ENCODE results near the gene PIGX. TPM values are rescaled to one million over a fixed set of nuclear protein-coding genes. Genes with fewer than 3 reads are reported as not detected.
"Not testable (repeated sequence)": the region's sequence is repeated elsewhere in the genome, so short reads cannot be mapped to it uniquely, and the experiment has no call there.

Gene PIGX
- polyA plus RNA-seq, 1 donor from 2014 or later: 116 TPM

- H2AFZ ChIP-seq (ENCODE audit: low read depth, low read length): no peak overlapping the region
- H3K9ac ChIP-seq (ENCODE audit: low read length): no peak overlapping the region
- no peaks in the 10 kb centered on the region for H3K9me2 ChIP-seq (ENCODE audit: insufficient read depth, low read length)
- no peaks in the 10 kb centered on the region for H3K36me3 ChIP-seq (ENCODE audit: insufficient read depth, low read length)
- no peak overlapping the region for H3K4me2 ChIP-seq (ENCODE audit: low read length)
- H3K27me3 ChIP-seq (ENCODE audit: insufficient read depth, low read depth, low read length): no peaks in the 10 kb centered on the region
- H3K27ac ChIP-seq (ENCODE audit: low read length): no peak overlapping the region
- H4K20me1 ChIP-seq (ENCODE audit: insufficient read depth): no peaks in the 10 kb centered on the region
- no peak overlapping the region for H3K4me3 ChIP-seq (ENCODE audit: low read length)
- H3K79me2 ChIP-seq (replicated peaks; ENCODE audit: insufficient read depth, low read length): no peaks in the 10 kb centered on the region
- H3K9me3 ChIP-seq (ENCODE audit: low read length): no peaks in the 10 kb centered on the region
- peaks cover 5% of the 10 kb centered on the region for H3F3A ChIP-seq (ENCODE audit: insufficient read depth, low read length, poor library complexity, severe bottlenecking)
- TF ChIP-seq, protein P1, sequence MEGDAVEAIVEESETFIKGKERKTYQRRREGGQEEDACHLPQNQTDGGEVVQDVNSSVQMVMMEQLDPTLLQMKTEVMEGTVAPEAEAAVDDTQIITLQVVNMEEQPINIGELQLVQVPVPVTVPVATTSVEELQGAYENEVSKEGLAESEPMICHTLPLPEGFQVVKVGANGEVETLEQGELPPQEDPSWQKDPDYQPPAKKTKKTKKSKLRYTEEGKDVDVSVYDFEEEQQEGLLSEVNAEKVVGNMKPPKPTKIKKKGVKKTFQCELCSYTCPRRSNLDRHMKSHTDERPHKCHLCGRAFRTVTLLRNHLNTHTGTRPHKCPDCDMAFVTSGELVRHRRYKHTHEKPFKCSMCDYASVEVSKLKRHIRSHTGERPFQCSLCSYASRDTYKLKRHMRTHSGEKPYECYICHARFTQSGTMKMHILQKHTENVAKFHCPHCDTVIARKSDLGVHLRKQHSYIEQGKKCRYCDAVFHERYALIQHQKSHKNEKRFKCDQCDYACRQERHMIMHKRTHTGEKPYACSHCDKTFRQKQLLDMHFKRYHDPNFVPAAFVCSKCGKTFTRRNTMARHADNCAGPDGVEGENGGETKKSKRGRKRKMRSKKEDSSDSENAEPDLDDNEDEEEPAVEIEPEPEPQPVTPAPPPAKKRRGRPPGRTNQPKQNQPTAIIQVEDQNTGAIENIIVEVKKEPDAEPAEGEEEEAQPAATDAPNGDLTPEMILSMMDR (IDR thresholded peaks at IDR 0.05; ENCODE audit: poor library complexity, severe bottlenecking): no peak
- TF ChIP-seq EZH2 (IDR thresholded peaks at IDR 0.05; ENCODE audit: borderline replicate concordance, insufficient read depth, low read length, poor library complexity, severe bottlenecking) (no peak), TAF1 (IDR thresholded peaks at IDR 0.05; ENCODE audit: low read depth) (no peak), SMC3 (conservative IDR thresholded peaks at IDR 0.05; ENCODE audit: poor library complexity) (no peak), POLR2AphosphoS5 (IDR thresholded peaks at IDR 0.05) (no peak), REST (IDR thresholded peaks at IDR 0.05; ENCODE audit: borderline replicate concordance) (no peak), EP300 (conservative IDR thresholded peaks at IDR 0.05; ENCODE audit: poor library complexity, severe bottlenecking) (no peak), RAD21 (conservative IDR thresholded peaks at IDR 0.05) (no peak), MXI1 (conservative IDR thresholded peaks at IDR 0.05; ENCODE audit: poor library complexity, severe bottlenecking) (no peak)
Observed at GRCh38 chr3:196708467-196708866, 3.7 kb upstream of the PIGX start.

DNA sequence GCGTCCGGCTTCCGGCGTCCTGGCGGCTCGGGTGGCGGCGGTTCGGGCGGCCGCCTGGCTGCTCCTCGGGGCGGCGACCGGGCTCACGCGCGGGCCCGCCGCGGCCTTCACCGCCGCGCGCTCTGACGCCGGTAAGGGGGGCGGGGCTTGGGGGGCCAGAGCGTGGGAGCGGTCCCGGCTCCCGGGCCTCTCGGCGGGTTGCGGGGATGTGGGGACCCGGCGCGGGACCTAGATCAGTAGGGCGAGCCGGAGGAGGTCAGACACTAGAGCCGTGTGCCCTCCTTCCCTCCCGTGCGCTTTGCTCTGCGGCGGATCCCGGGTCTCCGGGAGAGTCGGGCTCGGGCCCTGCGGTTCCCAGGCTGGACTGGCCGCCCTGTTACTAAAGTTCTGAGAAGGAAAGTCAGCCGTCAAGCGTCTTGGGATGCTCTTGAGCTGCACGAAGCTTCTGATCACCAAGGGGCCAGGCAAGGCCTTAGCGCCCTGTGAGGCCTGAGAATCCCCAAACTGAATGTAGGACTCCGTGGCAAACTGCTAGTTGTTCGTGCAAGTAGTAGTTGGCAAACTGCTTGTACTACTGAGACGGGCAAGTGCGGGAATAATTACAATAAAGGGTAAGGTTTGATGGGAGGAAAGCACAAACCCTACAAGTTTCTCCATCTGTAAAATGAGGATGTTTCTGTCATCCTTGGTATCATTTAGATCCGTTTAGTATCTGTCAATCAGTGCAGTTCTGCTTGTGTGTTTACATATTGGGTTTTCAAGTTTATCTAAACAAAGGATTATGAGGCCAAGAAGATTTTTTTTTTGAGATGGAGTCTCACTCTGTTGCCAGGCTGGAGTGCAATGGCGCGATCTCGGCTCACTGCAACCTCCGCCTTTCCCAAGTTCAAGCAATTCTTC, 587 bp downstream of the PIGX start:
- Histone ChIP-seq H3K9me2 (ENCODE audit: insufficient read depth, low read length) (no peaks in the 10 kb centered on the region), H3K27me3 (ENCODE audit: insufficient read depth, low read depth, low read length) (no peaks in the 10 kb centered on the region), H3K36me3 (ENCODE audit: insufficient read depth, low read length) (no peaks in the 10 kb centered on the region), H4K20me1 (ENCODE audit: insufficient read depth) (no peaks in the 10 kb centered on the region), H3K4me3 (ENCODE audit: low read length) (peak overlapping the region; percentile 95), H3F3A (ENCODE audit: insufficient read depth, low read length, poor library complexity, severe bottlenecking) (peaks cover 5% of the 10 kb centered on the region), H3K9ac (ENCODE audit: low read length) (peak overlapping the region; percentile 88), H3K4me2 (ENCODE audit: low read length) (peak overlapping the region; percentile 84), H3K9me3 (ENCODE audit: low read length) (no peaks in the 10 kb centered on the region), H2AFZ (ENCODE audit: low read depth, low read length) (peak overlapping the region; percentile 63), H3K79me2 (replicated peaks; ENCODE audit: insufficient read depth, low read length) (peaks cover 4% of the 10 kb centered on the region), H3K27ac (ENCODE audit: low read length) (peak overlapping the region; percentile 88)
- TF ChIP-seq MXI1 (conservative IDR thresholded peaks at IDR 0.05; ENCODE audit: poor library complexity, severe bottlenecking) (peak; percentile 2), REST (IDR thresholded peaks at IDR 0.05; ENCODE audit: borderline replicate concordance) (peak; percentile 8), EP300 (conservative IDR thresholded peaks at IDR 0.05; ENCODE audit: poor library complexity, severe bottlenecking) (no peak)

GRCh38 chr3:196717162-196717561, 5.0 kb downstream of the PIGX start:
- not testable (repeated sequence) for H3K36me3 ChIP-seq (ENCODE audit: insufficient read depth, low read length); H3K9me3 ChIP-seq (ENCODE audit: low read length); H3F3A ChIP-seq (ENCODE audit: insufficient read depth, low read length, poor library complexity, severe bottlenecking); H3K27me3 ChIP-seq (ENCODE audit: insufficient read depth, low read depth, low read length); H3K4me2 ChIP-seq (ENCODE audit: low read length); H3K27ac ChIP-seq (ENCODE audit: low read length); H3K4me3 ChIP-seq (ENCODE audit: low read length); H3K79me2 ChIP-seq (replicated peaks; ENCODE audit: insufficient read depth, low read length); H2AFZ ChIP-seq (ENCODE audit: low read depth, low read length); H3K9me2 ChIP-seq (ENCODE audit: insufficient read depth, low read length); H4K20me1 ChIP-seq (ENCODE audit: insufficient read depth); H3K9ac ChIP-seq (ENCODE audit: low read length)

Data from neural cell (in vitro differentiated cells).